A549 (cell line): Measurements from ENCODE around the gene VAT1L. TPM values are rescaled to one million over a fixed set of nuclear protein-coding genes. Genes with fewer than 3 reads are reported as not detected.

ENCODE experiments used
- ATAC-seq, 2 experiments: fragments of 200-7000 bp in 1 of 2; fragments of >200 bp in 1 of 2; cut with Nextera tagmentation in 1 of 2; cut with Tn5 transposase in 1 of 2; 3 replicates each; pipeline versions ENCODE4 v1.8.0 to v1.9.1; 2018 to 2020; ENCODE audit warnings: mild to moderate bottlenecking in 1 of 2, moderate library complexity in 1 of 2
- CTCF ChIA-PET: fragments of 300-600 bp; sonication (Branson Sonifier 250); formaldehyde crosslinking; extraction: SDS; loops from one replicate; lab custom pipeline; 2021; ENCODE audit warnings: antibody characterized with exemption, inconsistent platforms; lab: Yijun Ruan, JAX
- POLR2A ChIA-PET: fragments of 350-600 bp; formaldehyde crosslinking; extraction: SDS; loops from one replicate; lab custom pipeline; 2021; ENCODE audit warnings: antibody characterized with exemption, inconsistent platforms; lab: Yijun Ruan, JAX
- DNase-seq, 2 experiments: peaks; one replicate each; pipeline versions ENCODE4 v3.0.0 to v3.0.0-alpha.2; 2011 to 2016; ENCODE audit warnings: low read depth in 1 of 2, low spot score in 1 of 2
- FAIRE-seq: peaks from 2 replicates; lab custom pipeline; 2011; peaks lifted over from hg19 to GRCh38; lab: Jason Lieb, UNC
- H3K27ac ChIP-seq, 2 experiments: fragments of >200 bp; sonication (Bioruptor Twin); formaldehyde crosslinking; 3 replicates each; pipeline ENCODE4 v1.5.1; 2016 to 2017
- H3K4me1 ChIP-seq: fragments of >200 bp; sonication (Bioruptor Twin); formaldehyde crosslinking; 3 replicates; pipeline ENCODE4 v1.6.1; 2016
- H3K4me2 ChIP-seq: fragments of >200 bp; sonication (Bioruptor Twin); formaldehyde crosslinking; 3 replicates; pipeline ENCODE4 v1.6.1; 2016
- H3K4me3 ChIP-seq: fragments of >200 bp; sonication (Bioruptor Twin); formaldehyde crosslinking; 3 replicates; pipeline ENCODE4 v1.5.1; 2016
- H3K9me3 ChIP-seq: fragments of >200 bp; sonication (Bioruptor Twin); formaldehyde crosslinking; 3 replicates; pipeline ENCODE4 v1.6.1; 2016
- BCL3 ChIP-seq: fragments of >200 bp; sonication (Bioruptor Twin); formaldehyde crosslinking; IDR thresholded peaks from 3 replicates; pipeline ENCODE4 v1.6.1; 2016
- BHLHE40 ChIP-seq: IDR thresholded peaks from 2 replicates; pipeline ENCODE4 v1.6.1; 2012; ENCODE audit warnings: low read depth, low read length, inconsistent platforms
- CBX2 ChIP-seq: fragments of 200-600 bp; sonication (generic); IDR thresholded peaks from 2 replicates; pipeline ENCODE4 v1.6.1; 2016; ENCODE audit warnings: low read depth, mild to moderate bottlenecking, borderline replicate concordance
- CBX8 ChIP-seq: fragments of 200-600 bp; sonication (generic); IDR thresholded peaks from 2 replicates; pipeline ENCODE4 v1.6.1; 2016
- CEBPB ChIP-seq, 2 experiments: fragments of >200 bp in 1 of 2; sonication (Bioruptor Twin) in 1 of 2; formaldehyde crosslinking in 1 of 2; IDR thresholded peaks; 2 replicates each; pipeline ENCODE4 v1.6.1; 2012 to 2016
- CHD4 ChIP-seq: fragments of 200-600 bp; sonication (generic); IDR thresholded peaks from 2 replicates; pipeline ENCODE4 v1.6.1; 2016; ENCODE audit warnings: antibody characterized with exemption, mild to moderate bottlenecking, borderline replicate concordance
- EHMT2 ChIP-seq: fragments of 200-600 bp; sonication (generic); IDR thresholded peaks from 2 replicates; pipeline ENCODE4 v1.6.1; 2016; ENCODE audit warnings: antibody characterized with exemption, low read depth, mild to moderate bottlenecking, moderate library complexity
- FOSB ChIP-seq: fragments of 250-450 bp; sonication (Bioruptor Pico); IDR thresholded peaks from 2 replicates; pipeline ENCODE4 v1.5.0; 2020; ENCODE audit warnings: mild to moderate bottlenecking, moderate library complexity
- GATA3 ChIP-seq: IDR thresholded peaks from 2 replicates; pipeline ENCODE4 v1.6.1; 2012; ENCODE audit warnings: borderline replicate concordance
- HOXB13 ChIP-seq: fragments of 250-450 bp; sonication (Bioruptor Pico); IDR thresholded peaks from 2 replicates; pipeline ENCODE4 v1.5.0; 2020; ENCODE audit warnings: low read depth, mild to moderate bottlenecking, moderate library complexity
- HOXB5 ChIP-seq: fragments of 250-450 bp; sonication (Bioruptor Pico); IDR thresholded peaks from 2 replicates; pipeline ENCODE4 v1.5.0; 2020; ENCODE audit warnings: mild to moderate bottlenecking, moderate library complexity
- JUNB ChIP-seq: fragments of >200 bp; sonication (Bioruptor Twin); formaldehyde crosslinking; IDR thresholded peaks from 2 replicates; pipeline ENCODE4 v1.6.1; 2016
- KDM1A ChIP-seq: fragments of 200-600 bp; sonication (generic); IDR thresholded peaks from 2 replicates; pipeline ENCODE4 v1.6.1; 2016; ENCODE audit warnings: low read depth, mild to moderate bottlenecking
- KDM5A ChIP-seq: fragments of 200-600 bp; sonication (generic); IDR thresholded peaks from 2 replicates; pipeline ENCODE4 v1.6.1; 2016; ENCODE audit warnings: antibody characterized with exemption, mild to moderate bottlenecking
- MYC ChIP-seq: IDR thresholded peaks from 2 replicates; pipeline ENCODE4 v1.6.1; 2012; ENCODE audit warnings: mild to moderate bottlenecking, inconsistent platforms, low read length, improper control_type of control experiment, borderline replicate concordance
- PBX3 ChIP-seq: IDR thresholded peaks from 2 replicates; pipeline ENCODE4 v1.6.1; 2012
- POLR2A ChIP-seq: IDR thresholded peaks from 2 replicates; pipeline ENCODE4 v1.6.1; 2012; ENCODE audit warnings: mild to moderate bottlenecking, low read length
- RCOR1 ChIP-seq: fragments of 150-350 bp; IDR thresholded peaks from 2 replicates; pipeline ENCODE4 v1.6.1; 2014; ENCODE audit warnings: antibody characterized with exemption, low read length, low read depth
- RNF2 ChIP-seq: fragments of 200-600 bp; sonication (generic); IDR thresholded peaks from 2 replicates; pipeline ENCODE4 v1.6.1; 2016; ENCODE audit warnings: low read depth, mild to moderate bottlenecking, antibody characterized with exemption, moderate library complexity, borderline replicate concordance
- SMC3 ChIP-seq: fragments of >200 bp; sonication (Bioruptor Twin); formaldehyde crosslinking; IDR thresholded peaks from 3 replicates; pipeline ENCODE4 v1.6.1; 2018; ENCODE audit warnings: inconsistent platforms
- TFCP2L1 ChIP-seq: fragments of 250-450 bp; sonication (Bioruptor Pico); IDR thresholded peaks from 2 replicates; pipeline ENCODE4 v1.5.0; 2021; ENCODE audit warnings: mild to moderate bottlenecking
- ZC3H11A ChIP-seq: fragments of 450-650 bp; IDR thresholded peaks from 2 replicates; pipeline ENCODE4 v1.6.1; 2014; ENCODE audit warnings: antibody characterized with exemption, mild to moderate bottlenecking
- WGBS: methylation state at CpG from one replicate; pipeline ENCODE4 v1.1.6; 2017; ENCODE audit errors: missing lambda C conversion rate; 5-methylcytosine and 5-hydroxymethylcytosine counted together
- polyA plus RNA-seq, 4 experiments: library from polyadenylated mRNA; depleted of rRNA in 3 of 4; stranded (reverse); fragments of >200 nt; fragmentation: RNase III in 1 of 4; extraction: RNeasy Plus Mini Kit Qiagen cat#74134 plus additional on column Dnase treatment in 1 of 4; gene quantifications; 2 replicates in 3 of 4; 3 replicates in 1 of 4; pipeline ENCODE4 v1.2.3, GENCODE V29; 2011 to 2017
- TF ChIP-seq, protein P1 (sequence below): fragments of 450-650 bp; IDR thresholded peaks from 2 replicates; pipeline ENCODE4 v1.6.1; 2014; ENCODE audit warnings: antibody characterized with exemption
- TF ChIP-seq, protein P2 (sequence below): fragments of 250-450 bp; sonication (Bioruptor Pico); IDR thresholded peaks from 2 replicates; pipeline ENCODE4 v1.5.0; 2021; ENCODE audit warnings: mild to moderate bottlenecking, moderate library complexity, borderline replicate concordance

Gene VAT1L
- polyA plus RNA-seq, 2 of the 4 experiments (the other 2 are of a cell fraction): not detected

GRCh38 chr16:77866752-77867151 is 78.4 kb downstream of the VAT1L start:
- no peak overlapping the region for H3K4me3 ChIP-seq
- no peak overlapping the region for H3K4me2 ChIP-seq
- no peaks in the 10 kb centered on the region for H3K4me1 ChIP-seq
- DNase-seq (no peak), FAIRE-seq (no peak), ATAC-seq (no peak)
- H3K27ac ChIP-seq: no peak overlapping the region
- no peak for TF ChIP-seq PBX3
- TF ChIP-seq RCOR1: no peak
- TF ChIP-seq KDM1A: no peak
- no peak for TF ChIP-seq CBX8
- TF ChIP-seq, protein P1, sequence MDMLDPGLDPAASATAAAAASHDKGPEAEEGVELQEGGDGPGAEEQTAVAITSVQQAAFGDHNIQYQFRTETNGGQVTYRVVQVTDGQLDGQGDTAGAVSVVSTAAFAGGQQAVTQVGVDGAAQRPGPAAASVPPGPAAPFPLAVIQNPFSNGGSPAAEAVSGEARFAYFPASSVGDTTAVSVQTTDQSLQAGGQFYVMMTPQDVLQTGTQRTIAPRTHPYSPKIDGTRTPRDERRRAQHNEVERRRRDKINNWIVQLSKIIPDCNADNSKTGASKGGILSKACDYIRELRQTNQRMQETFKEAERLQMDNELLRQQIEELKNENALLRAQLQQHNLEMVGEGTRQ: no peak
- no peak for TF ChIP-seq ZC3H11A
- no peak for TF ChIP-seq GATA3
- TF ChIP-seq POLR2A: no peak
- no peak for TF ChIP-seq JUNB
- TF ChIP-seq EHMT2: no peak
- CTCF ChIA-PET: no interaction called here
- WGBS: 31% methylated on average over 8 of the region's 8 CpGs
- H3K9me3 ChIP-seq: no peaks in the 10 kb centered on the region
- POLR2A ChIA-PET: no interaction called here

DNA sequence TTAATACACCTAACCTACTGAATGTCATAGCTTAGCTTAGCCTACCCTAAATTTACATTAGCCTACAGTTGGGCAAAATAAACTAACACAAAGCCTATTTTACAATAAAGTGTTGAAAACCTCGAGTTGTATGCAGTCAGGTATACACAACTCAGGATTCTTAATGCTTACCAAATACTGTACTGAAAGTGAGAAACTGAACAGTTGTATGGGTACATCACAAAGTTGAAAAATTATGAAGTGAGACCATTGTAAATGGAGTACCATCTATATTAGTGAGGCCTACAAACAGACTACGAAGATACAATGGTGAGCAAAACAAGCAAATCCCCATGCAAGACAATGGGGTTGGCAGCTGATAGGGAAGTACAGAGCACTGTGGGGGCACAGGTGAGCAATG is 79.7 kb downstream of the VAT1L start:
- CTCF ChIA-PET: no interaction called here
- no peaks in the 10 kb centered on the region for H3K9me3 ChIP-seq
- FAIRE-seq (no peak), DNase-seq (no peak), ATAC-seq (no peak)
- H3K4me2 ChIP-seq: no peak overlapping the region
- POLR2A ChIA-PET: no interaction called here
- no peak overlapping the region for H3K4me3 ChIP-seq
- no peaks in the 10 kb centered on the region for H3K4me1 ChIP-seq
- WGBS: 7% methylated on average over 2 of the region's 2 CpGs
- no peak for TF ChIP-seq BCL3
- no peak for TF ChIP-seq BHLHE40
- TF ChIP-seq, protein P2, sequence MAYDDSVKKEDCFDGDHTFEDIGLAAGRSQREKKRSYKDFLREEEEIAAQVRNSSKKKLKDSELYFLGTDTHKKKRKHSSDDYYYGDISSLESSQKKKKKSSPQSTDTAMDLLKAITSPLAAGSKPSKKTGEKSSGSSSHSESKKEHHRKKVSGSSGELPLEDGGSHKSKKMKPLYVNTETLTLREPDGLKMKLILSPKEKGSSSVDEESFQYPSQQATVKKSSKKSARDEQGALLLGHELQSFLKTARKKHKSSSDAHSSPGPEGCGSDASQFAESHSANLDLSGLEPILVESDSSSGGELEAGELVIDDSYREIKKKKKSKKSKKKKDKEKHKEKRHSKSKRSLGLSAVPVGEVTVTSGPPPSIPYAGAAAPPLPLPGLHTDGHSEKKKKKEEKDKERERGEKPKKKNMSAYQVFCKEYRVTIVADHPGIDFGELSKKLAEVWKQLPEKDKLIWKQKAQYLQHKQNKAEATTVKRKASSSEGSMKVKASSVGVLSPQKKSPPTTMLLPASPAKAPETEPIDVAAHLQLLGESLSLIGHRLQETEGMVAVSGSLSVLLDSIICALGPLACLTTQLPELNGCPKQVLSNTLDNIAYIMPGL (CRISPR knock-in tag): no peak
- no peak for TF ChIP-seq PBX3
- no peak for TF ChIP-seq GATA3
- TF ChIP-seq HOXB13 (CRISPR knock-in tag): no peak
- no peak for TF ChIP-seq SMC3
- TF ChIP-seq MYC: no peak
- no peak for TF ChIP-seq CHD4
- TF ChIP-seq KDM5A: no peak
- no peak for TF ChIP-seq TFCP2L1 (CRISPR knock-in tag)
- TF ChIP-seq CBX2: no peak
- no peak for TF ChIP-seq RNF2
- TF ChIP-seq FOSB (CRISPR knock-in tag): no peak
- TF ChIP-seq CEBPB (IDR thresholded peaks at IDR 0.05): no peak
- no peak for TF ChIP-seq HOXB5 (CRISPR knock-in tag)
- TF ChIP-seq, protein P1: no peak
- no peak overlapping the region for H3K27ac ChIP-seq
